Bronchial epithelial cell (primary cell): ENCODE data around the gene PAAF1. TPM values are rescaled to one million over a fixed set of nuclear protein-coding genes. Genes with fewer than 3 reads are reported as not detected.

Source experiments
- DNase-seq: peaks from one replicate; pipeline ENCODE4 v3.0.0-alpha.2; 2010; ENCODE audit warnings: low read depth
- FAIRE-seq: peaks from 2 replicates; lab custom pipeline; 2011; peaks lifted over from hg19 to GRCh38; lab: Jason Lieb, UNC
- H3K27me3 ChIP-seq: 2 replicates; pipeline ENCODE4 v1.5.1; 2011; ENCODE audit warnings: low read length; ENCODE audit not compliant: control insufficient read depth, insufficient read depth
- H3K36me3 ChIP-seq: 2 replicates; pipeline ENCODE4 v1.5.1; 2011; ENCODE audit warnings: low read length; ENCODE audit not compliant: control insufficient read depth, insufficient read depth
- H3K4me3 ChIP-seq: 2 replicates; pipeline ENCODE4 v1.5.1; 2011; ENCODE audit warnings: mild to moderate bottlenecking, low read depth, low read length, control low read depth
- total RNA-seq: library from RNA; depleted of rRNA; stranded (reverse); fragments of >200 nt; gene quantifications from 2 replicates; pipeline ENCODE4 v1.2.1, GENCODE V29; 2014
- TF ChIP-seq, protein P1 (sequence below): IDR thresholded peaks from 2 replicates; pipeline ENCODE4 v1.5.1; 2011; ENCODE audit warnings: mild to moderate bottlenecking, moderate library complexity, low read length, control low read depth, inconsistent platforms; ENCODE audit not compliant: insufficient read depth, severe bottlenecking

PAAF1 gene
- total RNA-seq, 1 donor from 2014 or later = 10.3 TPM

DNA sequence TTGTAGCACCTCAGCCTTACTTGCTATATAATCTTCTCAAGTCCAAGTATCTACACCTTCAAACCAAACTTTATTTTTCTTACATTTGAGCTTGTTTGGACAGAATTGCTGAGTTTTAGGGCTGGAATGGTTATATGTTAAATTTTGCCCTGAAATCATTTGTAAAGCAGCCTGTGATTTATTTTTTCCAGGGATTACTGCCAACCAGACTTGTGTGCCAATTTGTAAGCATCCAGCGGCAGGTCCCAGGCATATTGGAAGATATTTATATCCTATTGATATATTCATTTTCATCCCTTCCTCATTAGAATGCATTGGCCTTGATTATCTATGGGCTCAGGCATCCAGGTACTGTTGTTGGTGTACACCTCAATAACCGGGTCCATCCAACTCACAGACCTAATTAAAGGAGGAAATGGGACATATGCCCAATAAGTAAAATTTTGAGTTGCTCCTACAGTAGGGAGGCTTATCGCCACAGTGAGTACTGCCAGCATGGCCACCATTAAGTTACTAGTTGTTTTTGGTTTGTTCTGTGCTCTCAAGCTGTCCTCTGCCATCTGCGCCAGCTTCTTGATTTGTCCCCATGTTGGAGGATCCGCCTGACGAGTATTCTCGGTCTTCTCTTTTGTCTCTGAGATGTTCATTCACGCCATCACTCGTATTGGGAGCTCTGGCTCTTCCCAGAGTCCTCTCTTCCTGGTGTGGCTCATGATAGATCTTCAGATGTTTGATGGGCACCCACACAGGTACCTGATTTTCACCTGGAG is 64.2 kb downstream of the PAAF1 start:
- TF ChIP-seq, protein P1, sequence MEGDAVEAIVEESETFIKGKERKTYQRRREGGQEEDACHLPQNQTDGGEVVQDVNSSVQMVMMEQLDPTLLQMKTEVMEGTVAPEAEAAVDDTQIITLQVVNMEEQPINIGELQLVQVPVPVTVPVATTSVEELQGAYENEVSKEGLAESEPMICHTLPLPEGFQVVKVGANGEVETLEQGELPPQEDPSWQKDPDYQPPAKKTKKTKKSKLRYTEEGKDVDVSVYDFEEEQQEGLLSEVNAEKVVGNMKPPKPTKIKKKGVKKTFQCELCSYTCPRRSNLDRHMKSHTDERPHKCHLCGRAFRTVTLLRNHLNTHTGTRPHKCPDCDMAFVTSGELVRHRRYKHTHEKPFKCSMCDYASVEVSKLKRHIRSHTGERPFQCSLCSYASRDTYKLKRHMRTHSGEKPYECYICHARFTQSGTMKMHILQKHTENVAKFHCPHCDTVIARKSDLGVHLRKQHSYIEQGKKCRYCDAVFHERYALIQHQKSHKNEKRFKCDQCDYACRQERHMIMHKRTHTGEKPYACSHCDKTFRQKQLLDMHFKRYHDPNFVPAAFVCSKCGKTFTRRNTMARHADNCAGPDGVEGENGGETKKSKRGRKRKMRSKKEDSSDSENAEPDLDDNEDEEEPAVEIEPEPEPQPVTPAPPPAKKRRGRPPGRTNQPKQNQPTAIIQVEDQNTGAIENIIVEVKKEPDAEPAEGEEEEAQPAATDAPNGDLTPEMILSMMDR = no peak
- DNase-seq (no peak), FAIRE-seq (no peak)
- Histone ChIP-seq H3K36me3 (no peaks in the 10 kb centered on the region), H3K4me3 (no peak overlapping the region), H3K27me3 (no peaks in the 10 kb centered on the region)

DNA sequence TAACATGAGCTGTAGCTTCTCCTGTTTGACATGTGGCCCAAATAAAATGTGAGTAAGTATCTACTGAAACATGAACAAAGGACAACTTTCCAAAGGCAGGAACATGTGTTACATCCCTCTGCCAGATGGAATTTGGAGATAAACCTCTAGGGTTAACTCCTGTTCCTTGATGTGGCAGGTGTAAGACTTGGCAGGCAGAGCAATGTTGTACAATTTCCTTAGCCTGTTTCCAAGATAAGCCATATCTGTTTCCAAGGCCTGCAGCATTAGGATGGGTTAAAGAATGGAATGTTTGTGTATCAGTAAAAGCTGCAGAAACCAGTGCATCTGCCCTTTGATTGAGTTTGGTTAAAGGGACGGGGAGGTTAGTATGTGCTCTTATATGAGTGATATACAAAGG is 65.2 kb downstream of the PAAF1 start:
- no peak for FAIRE-seq
- no peaks in the 10 kb centered on the region for H3K36me3 ChIP-seq
- no peaks in the 10 kb centered on the region for H3K27me3 ChIP-seq
- DNase-seq = no peak
- TF ChIP-seq, protein P1 = no peak
- no peak overlapping the region for H3K4me3 ChIP-seq

DNA sequence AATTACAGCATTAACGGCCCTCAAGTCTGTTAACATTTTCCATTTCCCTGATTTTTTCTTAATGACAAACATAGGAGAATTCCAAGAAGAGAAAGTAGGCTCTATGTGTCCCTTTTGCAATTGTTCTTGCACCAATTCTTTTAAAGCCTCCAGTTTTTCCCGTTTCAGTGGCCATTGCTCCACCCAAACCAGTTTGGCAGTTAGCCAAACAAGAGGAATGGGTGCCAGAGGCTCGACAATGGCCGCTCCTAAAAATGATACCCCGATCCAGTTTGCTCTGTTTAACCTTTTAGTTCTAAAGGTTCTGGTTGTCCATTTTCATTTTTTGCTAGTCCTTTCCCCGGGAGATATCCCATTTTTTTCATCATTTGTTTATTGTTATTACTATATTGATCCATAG is 67.3 kb downstream of the PAAF1 start:
- TF ChIP-seq, protein P1 = no peak
- no peak for DNase-seq
- Histone ChIP-seq H3K36me3 (no peaks in the 10 kb centered on the region), H3K27me3 (no peaks in the 10 kb centered on the region), H3K4me3 (no peak overlapping the region)
- no peak for FAIRE-seq

DNA sequence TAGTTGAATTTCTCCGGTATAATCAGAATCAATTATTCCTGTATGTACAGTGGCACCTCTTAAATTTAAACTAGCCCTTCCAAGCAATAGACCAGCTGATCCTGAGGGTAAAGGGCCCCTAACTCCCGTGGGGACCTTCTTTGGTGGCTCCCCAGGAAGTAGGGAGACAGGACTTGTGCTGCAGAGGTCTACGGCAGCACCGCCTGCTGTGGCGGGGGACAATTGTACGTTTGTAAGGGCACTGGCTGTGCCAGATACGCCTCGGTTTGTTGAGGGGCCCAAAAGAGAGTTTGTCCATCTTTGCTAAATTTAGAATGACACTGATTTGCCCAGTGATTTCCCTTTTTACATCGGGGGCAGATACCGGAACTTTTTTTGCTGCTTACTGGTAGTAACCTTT is 68.1 kb downstream of the PAAF1 start:
- no peak for DNase-seq
- no peaks in the 10 kb centered on the region for H3K36me3 ChIP-seq
- no peak for FAIRE-seq
- TF ChIP-seq, protein P1 = no peak
- no peaks in the 10 kb centered on the region for H3K27me3 ChIP-seq
- no peak overlapping the region for H3K4me3 ChIP-seq

DNA sequence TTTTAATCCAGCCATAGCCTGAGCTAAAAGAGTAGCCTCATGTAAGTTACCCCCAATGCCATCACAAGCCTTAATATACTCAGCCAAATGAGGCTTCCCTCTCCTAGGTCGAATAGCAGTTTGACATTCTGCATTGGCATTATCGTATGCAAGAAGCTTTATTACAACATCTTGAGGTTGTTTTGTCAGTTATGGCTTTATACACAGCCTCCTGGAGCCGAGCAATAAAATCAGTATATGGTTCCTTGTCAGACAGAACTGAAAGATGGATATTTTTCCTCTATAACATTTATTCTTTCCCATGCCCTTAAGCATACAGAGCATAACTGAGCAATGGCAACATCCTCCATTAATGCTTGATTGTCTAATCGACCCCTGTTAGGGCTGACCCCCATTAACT is 68.6 kb downstream of the PAAF1 start:
- FAIRE-seq (no peak), DNase-seq (no peak)
- Histone ChIP-seq H3K27me3 (no peaks in the 10 kb centered on the region), H3K4me3 (no peak overlapping the region), H3K36me3 (no peaks in the 10 kb centered on the region)
- TF ChIP-seq, protein P1 = no peak
